Endothelial cell of umbilical vein (primary cell): Measurements from ENCODE around the gene APOL5. TPM values are rescaled to one million over a fixed set of nuclear protein-coding genes. Genes with fewer than 3 reads are reported as not detected.

Experiments
- BruUV-seq: library from RNA; stranded (reverse); fragments of 400-500 nt; replicated peaks from 2 replicates; lab custom pipeline; 2021; lab: Mats Ljungman, UMichigan
- CTCF ChIA-PET: fragments of 300-600, 350-600 bp; sonication (Branson Sonifier 250); formaldehyde crosslinking; loops from one replicate; lab custom pipeline; 2021; ENCODE audit warnings: antibody characterized with exemption, inconsistent platforms; lab: Charles Lee
- POLR2A ChIA-PET: fragments of 300-600, 350-600 bp; sonication (Branson Sonifier 250); formaldehyde crosslinking; loops from one replicate; lab custom pipeline; 2021; ENCODE audit warnings: antibody characterized with exemption, inconsistent platforms; lab: Charles Lee
- DNase-seq: peaks from one replicate; pipeline ENCODE4 v3.0.0-alpha.2; 2011; ENCODE audit warnings: low read depth, low spot score
- FAIRE-seq: peaks from 2 replicates; lab custom pipeline; 2011; peaks lifted over from hg19 to GRCh38; lab: Jason Lieb, UNC
- H2AFZ ChIP-seq: 2 replicates; pipeline ENCODE4 v1.6.0; 2012; ENCODE audit warnings: low read depth, low read length, control low read depth, inconsistent platforms
- H3K27ac ChIP-seq: 2 replicates; pipeline ENCODE4 v1.5.1; 2011; ENCODE audit warnings: low read depth, mild to moderate bottlenecking, control low read depth, low read length, moderate library complexity; ENCODE audit not compliant: insufficient read depth
- H3K27me3 ChIP-seq, 2 experiments: 2 replicates each; pipeline versions ENCODE4 v1.6.0 to v1.6.1; 2011; ENCODE audit warnings: low read length in 2 of 2, mixed read lengths in 1 of 2; ENCODE audit not compliant: control insufficient read depth in 2 of 2, insufficient read depth in 2 of 2
- H3K36me3 ChIP-seq, 2 experiments: 2 replicates in 1 of 2; 3 replicates in 1 of 2; pipeline ENCODE4 v1.5.1; 2011; ENCODE audit warnings: low read length in 2 of 2, mild to moderate bottlenecking in 1 of 2, moderate library complexity in 1 of 2; ENCODE audit not compliant: control insufficient read depth in 2 of 2, insufficient read depth in 2 of 2; ENCODE audit errors: extremely low read depth in 1 of 2
- H3K4me1 ChIP-seq: 3 replicates; pipeline ENCODE4 v1.5.1; 2011; ENCODE audit warnings: mild to moderate bottlenecking, low read length; ENCODE audit not compliant: control insufficient read depth, insufficient read depth; ENCODE audit errors: extremely low read depth
- H3K4me2 ChIP-seq: 2 replicates; pipeline ENCODE4 v1.6.1; 2011; ENCODE audit warnings: low read length, control low read depth, mixed read lengths; ENCODE audit not compliant: insufficient read depth
- H3K4me3 ChIP-seq, 3 experiments: fragments of 200-600 bp in 1 of 3; sonication (generic), shearing (Covaris generic) in 1 of 3; replicated peaks in 1 of 3; 2 replicates each; pipeline ENCODE4 v1.5.1; 2011 to 2016; ENCODE audit warnings: control low read depth in 3 of 3, low read length in 3 of 3, mild to moderate bottlenecking in 2 of 3, inconsistent platforms in 1 of 3, low read depth in 1 of 3, moderate library complexity in 1 of 3; ENCODE audit not compliant: insufficient read depth in 1 of 3
- H3K79me2 ChIP-seq: 2 replicates; pipeline ENCODE4 v1.6.0; 2012; ENCODE audit warnings: low read length, inconsistent platforms; ENCODE audit not compliant: control insufficient read depth, insufficient read depth
- H3K9ac ChIP-seq: replicated peaks from 2 replicates; pipeline ENCODE3; 2011; ENCODE audit warnings: low read length, control low read depth; ENCODE audit not compliant: insufficient read depth; ENCODE audit errors: extremely low read depth
- H3K9me1 ChIP-seq: replicated peaks from 3 replicates; pipeline ENCODE4 v1.6.0; 2011; ENCODE audit warnings: mild to moderate bottlenecking, low read length; ENCODE audit not compliant: control insufficient read depth, insufficient read depth; ENCODE audit errors: extremely low read depth
- H3K9me3 ChIP-seq: replicated peaks from 2 replicates; pipeline ENCODE4 v1.5.1; 2012; ENCODE audit warnings: low read length, inconsistent platforms; ENCODE audit not compliant: control insufficient read depth, insufficient read depth
- H4K20me1 ChIP-seq: replicated peaks from 2 replicates; pipeline ENCODE3; 2011; ENCODE audit warnings: mild to moderate bottlenecking, low read length; ENCODE audit not compliant: control insufficient read depth, insufficient read depth; ENCODE audit errors: extremely low read depth
- CTCF ChIP-seq, 2 donors: IDR thresholded peaks; 1 replicate in 1 of 2; 2 replicates in 1 of 2; pipeline ENCODE4 v1.5.1; 2011; ENCODE audit warnings: low read length in 2 of 2, mild to moderate bottlenecking in 2 of 2, moderate library complexity in 2 of 2, control low read depth in 1 of 2, inconsistent platforms in 1 of 2, low read depth in 1 of 2; ENCODE audit not compliant: insufficient read depth in 1 of 2; ENCODE audit errors: extremely low read depth in 1 of 2
- EZH2 ChIP-seq: IDR thresholded peaks from 2 replicates; pipeline ENCODE4 v1.6.1; 2012; ENCODE audit warnings: borderline replicate concordance, low read depth, mild to moderate bottlenecking, moderate library complexity, low read length, inconsistent platforms; ENCODE audit not compliant: severe bottlenecking
- FOS ChIP-seq: IDR thresholded peaks from 2 replicates; pipeline ENCODE4 v1.6.1; 2011; ENCODE audit warnings: mild to moderate bottlenecking, low read length, moderate library complexity, borderline replicate concordance; ENCODE audit not compliant: insufficient read depth
- GATA2 ChIP-seq: IDR thresholded peaks from 2 replicates; pipeline ENCODE4 v1.7.0; 2011; ENCODE audit warnings: low read depth, mild to moderate bottlenecking, moderate library complexity, mixed read lengths, low read length; ENCODE audit not compliant: insufficient read length, insufficient read depth
- JUN ChIP-seq: IDR thresholded peaks from 2 replicates; pipeline ENCODE4 v1.6.1; 2011; ENCODE audit warnings: borderline replicate concordance, low read depth; ENCODE audit not compliant: insufficient read length, insufficient read depth
- MYC ChIP-seq: IDR thresholded peaks from one replicate; pipeline ENCODE4 v1.6.1; 2011; ENCODE audit warnings: mild to moderate bottlenecking, low read depth, low read length
- POLR2A ChIP-seq: IDR thresholded peaks from 2 replicates; pipeline ENCODE4 v1.6.1; 2012; ENCODE audit warnings: low read depth, mild to moderate bottlenecking, control low read depth, low read length
- POLR2AphosphoS5 ChIP-seq: IDR thresholded peaks from 2 replicates; pipeline ENCODE4 v1.6.1; 2012; ENCODE audit warnings: low read depth, mild to moderate bottlenecking, control low read depth, low read length, moderate library complexity; ENCODE audit not compliant: insufficient read depth
- dilution Hi-C: fragments of 300-500 bp; cut with MboI; formaldehyde crosslinking; loops from one replicate; pipeline ENCODE4 v1.15.0; 2019; ENCODE audit warnings: low sequenced_read_pairs; ENCODE audit not compliant: extremely low pct_ligation_motif_present
- intact Hi-C: fragments of 100-400 bp; cut with micrococcal nuclease; formaldehyde crosslinking; loops from one replicate; pipeline ENCODE4 v1.10.0; 2022
- polyA plus RNA-seq, 4 experiments: library from polyadenylated mRNA; depleted of rRNA in 3 of 4; stranded (reverse) in 3 of 4; unstranded in 1 of 4; fragments of >200 nt; gene quantifications; 2 replicates each; pipeline versions ENCODE4 v1.2.1 to v1.2.3, GENCODE V29; 2011 to 2012; ENCODE audit warnings: missing spikeins in 1 of 4
- total RNA-seq: library from RNA; stranded (reverse); gene quantifications from 2 replicates; pipeline ENCODE4 v1.2.3, GENCODE V29; 2021
- TF ChIP-seq, protein P1 (sequence below): IDR thresholded peaks from 2 replicates; pipeline ENCODE4 v1.6.1; 2011; ENCODE audit not compliant: insufficient read depth, insufficient read length

Gene APOL5
- total and polyA plus RNA-seq, 2 donors (not counting 3 experiments of a cell fraction or from before 2014, with no cell fraction given): not detected

DNA sequence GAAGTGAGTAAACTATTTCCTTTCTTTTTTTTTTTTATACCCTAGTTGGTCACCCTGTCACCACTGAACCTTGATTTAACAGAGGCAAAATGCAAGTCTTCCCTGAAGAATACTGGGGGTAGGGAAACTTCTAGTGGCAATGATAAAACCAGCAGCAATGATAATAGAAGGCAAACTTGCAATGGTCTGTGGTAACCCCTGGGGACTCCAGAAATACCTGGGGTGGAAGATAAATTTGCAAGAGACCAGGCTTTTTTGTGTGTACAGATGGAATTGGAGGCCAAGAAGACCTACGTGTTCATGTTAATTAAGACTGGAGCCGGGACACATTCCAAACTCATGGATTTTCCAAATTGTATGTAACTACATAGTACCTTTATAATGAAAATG, 11.6 kb downstream of the APOL5 start:
- H2AFZ ChIP-seq: no peak overlapping the region
- no peaks in the 10 kb centered on the region for H3K9me1 ChIP-seq
- no peaks in the 10 kb centered on the region for H3K4me1 ChIP-seq
- intact Hi-C loops: no loop called here
- dilution Hi-C loops: no loop called here
- no peak overlapping the region for H3K27ac ChIP-seq
- BruUV-seq: no TSS peak
- TF ChIP-seq MYC (no peak), POLR2A (no peak), JUN (no peak), GATA2 (no peak), EZH2 (no peak), POLR2AphosphoS5 (no peak), FOS (no peak), CTCF (IDR thresholded peaks at IDR 0.05; ENCODE audit: extremely low read depth in 1 of 2, insufficient read depth in 1 of 2, low read depth in 1 of 2, low read length in 2 of 2) (no peak)
- TF ChIP-seq, protein P1, sequence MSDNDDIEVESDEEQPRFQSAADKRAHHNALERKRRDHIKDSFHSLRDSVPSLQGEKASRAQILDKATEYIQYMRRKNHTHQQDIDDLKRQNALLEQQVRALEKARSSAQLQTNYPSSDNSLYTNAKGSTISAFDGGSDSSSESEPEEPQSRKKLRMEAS: no peak
- FAIRE-seq: no peak
- H3K79me2 ChIP-seq: no peaks in the 10 kb centered on the region
- no peak overlapping the region for H3K4me2 ChIP-seq
- no peaks in the 10 kb centered on the region for H3K9me3 ChIP-seq
- H3K9ac ChIP-seq: no peak overlapping the region
- POLR2A ChIA-PET: no interaction called here
- H3K36me3 ChIP-seq: no peaks in the 10 kb centered on the region
- no peak for DNase-seq
- no peak overlapping the region for H3K4me3 ChIP-seq
- no peaks in the 10 kb centered on the region for H3K27me3 ChIP-seq
- H4K20me1 ChIP-seq: no peaks in the 10 kb centered on the region
- CTCF ChIA-PET: interaction anchor here (1.3 kb wide), 1 partner anchor 13 kb away, joined by 3 read pairs; no protein-coding TSS in a partner anchor
